Smooth muscle cell (in vitro differentiated cells): ENCODE results near the gene TBL1XR1. TPM values are rescaled to one million over a fixed set of nuclear protein-coding genes. Genes with fewer than 3 reads are reported as not detected.
A peak's percentile ranks its signal among the peaks of the same experiment; 100 is the strongest.

Experiments
- DNase-seq: peaks from one replicate; lab custom pipeline; 2025; ENCODE audit not compliant: unreplicated experiment; lab: John Stamatoyannopoulos, UW
- H2AFZ ChIP-seq: fragments of 200-600 bp; sonication (generic); 2 replicates; pipeline ENCODE4 v1.6.0; 2016; ENCODE audit warnings: antibody characterized with exemption, low read depth, mild to moderate bottlenecking
- H3F3A ChIP-seq: fragments of 200-600 bp; sonication (generic); 2 replicates; pipeline ENCODE4 v1.6.0; 2017; ENCODE audit warnings: antibody characterized with exemption, low read depth
- H3K27ac ChIP-seq: fragments of 200-600 bp; sonication (generic); 2 replicates; pipeline ENCODE4 v1.5.1; 2016; ENCODE audit warnings: low read depth, mild to moderate bottlenecking
- H3K27me3 ChIP-seq: fragments of 200-600 bp; sonication (generic); 2 replicates; pipeline ENCODE4 v1.6.1; 2016; ENCODE audit warnings: low read depth, mild to moderate bottlenecking
- H3K36me3 ChIP-seq: fragments of 200-600 bp; sonication (generic); 2 replicates; pipeline ENCODE4 v1.5.1; 2016; ENCODE audit warnings: low read depth
- H3K4me1 ChIP-seq: fragments of 200-600 bp; sonication (generic); 2 replicates; pipeline ENCODE4 v1.5.1; 2016; ENCODE audit warnings: low read depth
- H3K4me2 ChIP-seq: fragments of 200-600 bp; sonication (generic); 2 replicates; pipeline ENCODE4 v1.6.0; 2016; ENCODE audit warnings: mild to moderate bottlenecking
- H3K4me3 ChIP-seq: fragments of 200-600 bp; sonication (generic); 2 replicates; pipeline ENCODE4 v1.5.1; 2016; ENCODE audit warnings: mild to moderate bottlenecking
- H3K79me2 ChIP-seq: fragments of 200-600 bp; sonication (generic); 2 replicates; pipeline ENCODE4 v1.6.0; 2016; ENCODE audit warnings: low read depth, mild to moderate bottlenecking
- H3K9ac ChIP-seq: fragments of 200-600 bp; sonication (generic); 2 replicates; pipeline ENCODE4 v1.6.0; 2016; ENCODE audit warnings: low read depth
- H3K9me3 ChIP-seq: fragments of 200-600 bp; sonication (generic); replicated peaks from 2 replicates; pipeline ENCODE4 v1.5.1; 2016; ENCODE audit warnings: low read depth
- H4K20me1 ChIP-seq: fragments of 200-600 bp; sonication (generic); 2 replicates; pipeline ENCODE4 v1.6.0; 2016; ENCODE audit warnings: low read depth
- WGBS: methylation state at CpG from one replicate; pipeline ENCODE4 v1.1.7; 2016; ENCODE audit warnings: low lambda C conversion rate; 5-methylcytosine and 5-hydroxymethylcytosine counted together
- polyA plus RNA-seq: library from polyadenylated mRNA; unstranded; fragments of >200 nt; fragmentation: Nextera tagmentation; extraction: Ambion mirVana; gene quantifications from 2 replicates; pipeline ENCODE4 v1.2.1, GENCODE V29; 2016
- total RNA-seq: library from RNA; depleted of rRNA; stranded (reverse); fragments of >200 nt; gene quantifications from 2 replicates; pipeline ENCODE4 v1.2.3, GENCODE V29; 2014
- TF ChIP-seq, protein P1 (sequence below): fragments of 200-600 bp; sonication (generic); IDR thresholded peaks from 2 replicates; pipeline ENCODE4 v1.5.1; 2017; ENCODE audit warnings: borderline replicate concordance, mild to moderate bottlenecking, antibody characterized with exemption; ENCODE audit not compliant: insufficient read depth, poor library complexity, severe bottlenecking

The TBL1XR1 gene
- total and polyA plus RNA-seq, 2 experiments from 2014 or later, result 19.9 to 115 TPM

DNA sequence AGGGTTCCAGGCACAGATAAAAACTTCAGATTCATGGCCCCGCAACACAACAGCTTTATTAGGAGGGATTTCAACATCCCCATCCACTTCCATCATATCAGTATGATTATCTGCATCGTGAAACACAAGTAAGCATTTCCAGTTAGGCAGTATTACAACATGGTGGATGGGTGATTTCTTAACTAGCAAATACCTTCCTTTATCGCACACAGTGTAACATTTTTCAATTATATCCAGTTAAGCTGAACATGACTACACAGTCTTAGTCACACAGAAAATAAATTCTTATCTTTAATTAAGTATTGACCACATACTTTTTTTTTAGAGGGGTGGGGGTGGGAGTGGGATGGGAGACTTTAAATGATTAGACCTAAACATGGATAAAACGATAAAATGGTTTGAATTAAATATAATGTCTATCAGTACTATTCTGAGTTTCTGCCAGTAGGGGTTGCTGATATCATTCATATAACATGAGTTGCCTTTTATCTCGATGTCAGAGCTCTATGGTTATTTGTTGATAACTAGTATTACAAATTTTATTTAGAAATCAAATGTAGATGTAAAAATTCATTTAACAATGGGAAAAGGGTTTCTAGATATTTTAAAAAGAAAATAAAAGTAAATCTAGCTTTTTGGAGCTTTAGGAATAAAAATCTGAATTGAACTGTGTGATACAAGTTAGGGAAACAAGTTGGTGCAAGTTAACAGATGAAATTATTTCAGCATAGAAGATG is 146.6 kb downstream of the TBL1XR1 start:
- Histone ChIP-seq H3K4me2 (peak overlapping the region; percentile 20), H3K27me3 (no peaks in the 10 kb centered on the region), H3K36me3 (peaks cover 11% of the 10 kb centered on the region), H2AFZ (no peak overlapping the region), H3K4me1 (no peaks in the 10 kb centered on the region), H3K79me2 (peaks cover 54% of the 10 kb centered on the region), H4K20me1 (peaks cover 19% of the 10 kb centered on the region), H3K9ac (no peak overlapping the region), H3F3A (peaks cover 3% of the 10 kb centered on the region), H3K9me3 (no peaks in the 10 kb centered on the region), H3K27ac (peak overlapping the region; percentile 62), H3K4me3 (no peak overlapping the region)
- TF ChIP-seq, protein P1, sequence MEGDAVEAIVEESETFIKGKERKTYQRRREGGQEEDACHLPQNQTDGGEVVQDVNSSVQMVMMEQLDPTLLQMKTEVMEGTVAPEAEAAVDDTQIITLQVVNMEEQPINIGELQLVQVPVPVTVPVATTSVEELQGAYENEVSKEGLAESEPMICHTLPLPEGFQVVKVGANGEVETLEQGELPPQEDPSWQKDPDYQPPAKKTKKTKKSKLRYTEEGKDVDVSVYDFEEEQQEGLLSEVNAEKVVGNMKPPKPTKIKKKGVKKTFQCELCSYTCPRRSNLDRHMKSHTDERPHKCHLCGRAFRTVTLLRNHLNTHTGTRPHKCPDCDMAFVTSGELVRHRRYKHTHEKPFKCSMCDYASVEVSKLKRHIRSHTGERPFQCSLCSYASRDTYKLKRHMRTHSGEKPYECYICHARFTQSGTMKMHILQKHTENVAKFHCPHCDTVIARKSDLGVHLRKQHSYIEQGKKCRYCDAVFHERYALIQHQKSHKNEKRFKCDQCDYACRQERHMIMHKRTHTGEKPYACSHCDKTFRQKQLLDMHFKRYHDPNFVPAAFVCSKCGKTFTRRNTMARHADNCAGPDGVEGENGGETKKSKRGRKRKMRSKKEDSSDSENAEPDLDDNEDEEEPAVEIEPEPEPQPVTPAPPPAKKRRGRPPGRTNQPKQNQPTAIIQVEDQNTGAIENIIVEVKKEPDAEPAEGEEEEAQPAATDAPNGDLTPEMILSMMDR, result peak; percentile 68
- 46% methylated on average over 5 of the region's 5 CpGs for WGBS
- DNase-seq, result no peak

DNA sequence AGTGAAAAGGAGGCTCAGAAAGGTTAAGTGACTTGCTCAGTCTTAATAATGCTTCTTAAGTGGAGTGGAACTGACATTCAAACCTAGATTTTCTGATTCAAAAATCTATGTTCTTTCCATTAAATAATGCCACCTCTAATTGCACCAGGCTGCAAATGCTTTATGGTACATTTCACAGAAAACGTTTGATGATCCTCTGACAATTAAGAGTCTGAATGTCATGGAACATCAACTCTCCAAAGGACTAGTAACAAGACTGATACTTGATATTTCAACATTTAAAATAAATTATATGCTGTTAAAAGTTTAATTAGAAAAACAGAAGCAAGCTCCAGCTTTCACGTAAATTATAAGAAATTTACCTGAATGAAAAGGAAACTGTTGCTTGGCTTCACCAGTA is 151.5 kb downstream of the TBL1XR1 start:
- Histone ChIP-seq H3K79me2 (peaks cover 29% of the 10 kb centered on the region), H3K4me3 (no peak overlapping the region), H3K9ac (no peak overlapping the region), H2AFZ (no peak overlapping the region), H4K20me1 (peaks cover 6% of the 10 kb centered on the region), H3K36me3 (peaks cover 32% of the 10 kb centered on the region), H3F3A (peaks cover 3% of the 10 kb centered on the region), H3K9me3 (no peaks in the 10 kb centered on the region), H3K4me1 (no peaks in the 10 kb centered on the region), H3K4me2 (no peak overlapping the region), H3K27ac (no peak overlapping the region), H3K27me3 (no peaks in the 10 kb centered on the region)
- WGBS, result 94% methylated on average over 2 of the region's 2 CpGs
- DNase-seq, result no peak
- TF ChIP-seq, protein P1, result no peak

DNA sequence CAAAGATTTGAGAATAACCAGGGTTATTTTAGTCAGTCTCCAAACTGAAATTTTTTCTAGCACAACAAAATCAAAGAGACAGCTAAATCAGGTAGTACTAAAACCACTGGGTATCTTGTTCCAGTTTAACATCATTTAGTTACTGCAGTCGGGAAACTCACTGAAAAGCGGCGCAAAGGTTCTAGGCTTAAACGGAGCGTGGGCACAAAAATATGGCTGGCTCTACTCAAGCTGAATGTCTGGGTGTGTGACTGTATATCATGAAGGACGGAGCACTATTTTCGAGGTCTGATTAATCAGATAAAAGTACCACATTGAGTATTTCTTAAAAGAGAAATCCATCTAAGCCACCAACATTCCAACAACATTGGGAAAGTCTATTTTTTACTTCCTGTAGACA is 152.1 kb downstream of the TBL1XR1 start:
- DNase-seq, result no peak
- TF ChIP-seq, protein P1, result no peak
- Histone ChIP-seq H3K4me2 (no peak overlapping the region), H3K4me3 (no peak overlapping the region), H3K36me3 (peaks cover 32% of the 10 kb centered on the region), H3K27ac (no peak overlapping the region), H3F3A (peaks cover 6% of the 10 kb centered on the region), H3K9me3 (no peaks in the 10 kb centered on the region), H4K20me1 (peaks cover 11% of the 10 kb centered on the region), H3K4me1 (no peaks in the 10 kb centered on the region), H3K79me2 (peaks cover 28% of the 10 kb centered on the region), H3K27me3 (no peaks in the 10 kb centered on the region), H2AFZ (no peak overlapping the region), H3K9ac (no peak overlapping the region)
- 94% methylated on average over 7 of the region's 7 CpGs for WGBS
